22Rv1 (cell line): ENCODE results near the gene MRGPRD.

Experiments used
- ZFX ChIP-seq: fragments of 450-650 bp; IDR thresholded peaks from 2 replicates; pipeline ENCODE4 v1.6.1; 2017; ENCODE audit warnings: antibody characterized with exemption, borderline replicate concordance
- TF ChIP-seq, protein P1 (sequence below): fragments of 450-650 bp; IDR thresholded peaks from 2 replicates; pipeline ENCODE4 v1.5.1; 2017; ENCODE audit warnings: mild to moderate bottlenecking

DNA sequence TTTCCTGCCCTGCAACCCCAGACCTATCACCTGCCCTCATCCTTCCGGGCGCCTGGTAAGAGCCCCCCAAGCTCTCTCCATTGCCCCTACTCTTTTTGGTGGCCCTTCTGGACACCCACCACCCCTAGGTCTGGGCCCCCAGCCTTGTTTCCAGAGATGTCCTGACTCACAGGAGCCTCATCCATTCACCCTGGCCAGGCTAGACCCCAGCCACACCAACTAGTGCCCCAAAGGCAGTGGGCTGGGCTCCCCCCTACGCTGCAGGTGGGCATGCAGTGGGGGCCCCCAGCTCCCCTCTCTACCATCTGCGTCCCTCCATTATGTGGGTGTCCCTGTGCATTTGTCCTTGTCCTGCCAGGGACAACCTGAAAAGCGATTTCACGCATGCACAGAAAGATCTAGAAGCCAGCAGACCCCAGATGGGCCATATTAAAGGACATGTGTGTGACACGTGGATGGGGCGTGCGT lies 30.9 kb upstream of the MRGPRD start:
- TF ChIP-seq, protein P1, sequence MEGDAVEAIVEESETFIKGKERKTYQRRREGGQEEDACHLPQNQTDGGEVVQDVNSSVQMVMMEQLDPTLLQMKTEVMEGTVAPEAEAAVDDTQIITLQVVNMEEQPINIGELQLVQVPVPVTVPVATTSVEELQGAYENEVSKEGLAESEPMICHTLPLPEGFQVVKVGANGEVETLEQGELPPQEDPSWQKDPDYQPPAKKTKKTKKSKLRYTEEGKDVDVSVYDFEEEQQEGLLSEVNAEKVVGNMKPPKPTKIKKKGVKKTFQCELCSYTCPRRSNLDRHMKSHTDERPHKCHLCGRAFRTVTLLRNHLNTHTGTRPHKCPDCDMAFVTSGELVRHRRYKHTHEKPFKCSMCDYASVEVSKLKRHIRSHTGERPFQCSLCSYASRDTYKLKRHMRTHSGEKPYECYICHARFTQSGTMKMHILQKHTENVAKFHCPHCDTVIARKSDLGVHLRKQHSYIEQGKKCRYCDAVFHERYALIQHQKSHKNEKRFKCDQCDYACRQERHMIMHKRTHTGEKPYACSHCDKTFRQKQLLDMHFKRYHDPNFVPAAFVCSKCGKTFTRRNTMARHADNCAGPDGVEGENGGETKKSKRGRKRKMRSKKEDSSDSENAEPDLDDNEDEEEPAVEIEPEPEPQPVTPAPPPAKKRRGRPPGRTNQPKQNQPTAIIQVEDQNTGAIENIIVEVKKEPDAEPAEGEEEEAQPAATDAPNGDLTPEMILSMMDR, result no peak
- TF ChIP-seq ZFX, result no peak
